OCI-LY3 (cell line): ENCODE measurements around the gene MMUT.

Experiments
- H2AFZ ChIP-seq: fragments of 200-600, 300-600 bp; shearing (Covaris generic); 2 replicates; pipeline ENCODE4 v1.6.0; 2014; ENCODE audit warnings: antibody characterized with exemption, low read depth, low read length
- H3K27ac ChIP-seq: fragments of 200-600, 300-600 bp; sonication (generic); 2 replicates; pipeline ENCODE4 v1.5.1; 2014; ENCODE audit warnings: mild to moderate bottlenecking, low read length, moderate library complexity, mixed read lengths
- H3K27me3 ChIP-seq: fragments of 200-600, 300-600 bp; sonication (generic); 2 replicates; pipeline ENCODE4 v1.6.1; 2014; ENCODE audit warnings: low read depth, low read length, mixed read lengths
- H3K36me3 ChIP-seq: fragments of 200-600, 300-600 bp; sonication (generic); replicated peaks from 2 replicates; pipeline ENCODE3; 2014; ENCODE audit warnings: low read depth, low read length, mixed read lengths
- H3K4me1 ChIP-seq: fragments of 300-600, 200-600 bp; sonication (generic); 2 replicates; pipeline ENCODE4 v1.6.1; 2014; ENCODE audit warnings: low read length, mixed read lengths
- H3K4me2 ChIP-seq: fragments of 200-600, 300-600 bp; sonication (generic); 2 replicates; pipeline ENCODE4 v1.6.1; 2014; ENCODE audit warnings: low read length, mixed read lengths
- H3K4me3 ChIP-seq: fragments of 300-600, 200-600 bp; sonication (generic); 2 replicates; pipeline ENCODE4 v1.5.1; 2014; ENCODE audit warnings: antibody characterized with exemption, mild to moderate bottlenecking, low read length, moderate library complexity
- H3K79me2 ChIP-seq: fragments of 300-600, 200-600 bp; shearing (Covaris generic); 2 replicates; pipeline ENCODE4 v1.6.1; 2014; ENCODE audit warnings: mild to moderate bottlenecking, low read length, mixed read lengths
- H3K9ac ChIP-seq: fragments of 300-600, 200-600 bp; shearing (Covaris generic); 2 replicates; pipeline ENCODE4 v1.6.0; 2014; ENCODE audit warnings: mild to moderate bottlenecking, low read length, moderate library complexity
- H3K9me3 ChIP-seq: fragments of 200-600, 300-600 bp; shearing (Covaris generic); 2 replicates; pipeline ENCODE4 v1.6.1; 2014; ENCODE audit warnings: low read length, mixed read lengths; ENCODE audit not compliant: insufficient read depth
- H4K20me1 ChIP-seq: fragments of 200-600, 300-600 bp; sonication (generic); 2 replicates; pipeline ENCODE4 v1.6.1; 2016; ENCODE audit warnings: low read length, mixed read lengths; ENCODE audit not compliant: insufficient read depth
- CTCF ChIP-seq: fragments of 200-600, 300-600 bp; sonication (generic); IDR thresholded peaks from 2 replicates; pipeline ENCODE4 v1.5.1; 2014; ENCODE audit warnings: antibody characterized with exemption, low read length, low read depth
- EZH2phosphoT487 ChIP-seq: fragments of 200-600 bp; shearing (Covaris generic); IDR thresholded peaks from 2 replicates; pipeline ENCODE4 v1.6.1; 2018; ENCODE audit warnings: antibody characterized with exemption, mixed run types, low read depth

The MMUT gene

GRCh38 chr6:49454787-49455709, 8.0 kb downstream of the MMUT start:
- Histone ChIP-seq H3K9ac (no peak overlapping the region), H3K79me2 (no peaks in the 10 kb centered on the region), H3K4me2 (no peak overlapping the region), H3K36me3 (peaks cover 13% of the 10 kb centered on the region), H2AFZ (no peak overlapping the region), H3K9me3 (no peaks in the 10 kb centered on the region), H4K20me1 (no peaks in the 10 kb centered on the region), H3K27ac (no peak overlapping the region), H3K27me3 (no peaks in the 10 kb centered on the region), H3K4me1 (peaks cover 8% of the 10 kb centered on the region; the same call in 1 of the 2 replicates), H3K4me3 (no peak overlapping the region)
- TF ChIP-seq CTCF (no peak), EZH2phosphoT487 (no peak)

- Histone ChIP-seq H3K79me2 (no peaks in the 10 kb centered on the region), H4K20me1 (no peaks in the 10 kb centered on the region), H3K4me1 (no peaks in the 10 kb centered on the region), H3K4me2 (no peak overlapping the region), H2AFZ (no peak overlapping the region), H3K27ac (no peak overlapping the region), H3K9ac (no peak overlapping the region), H3K4me3 (no peak overlapping the region), H3K9me3 (no peaks in the 10 kb centered on the region), H3K27me3 (no peaks in the 10 kb centered on the region), H3K36me3 (peaks cover 13% of the 10 kb centered on the region)
- peak; percentile 23; the same call in 1 of the 2 replicates for TF ChIP-seq CTCF
- TF ChIP-seq EZH2phosphoT487 = no peak
Measured at GRCh38 chr6:49453221-49453620, 9.8 kb downstream of the MMUT start.

GRCh38 chr6:49430866-49431265, 32.2 kb downstream of the MMUT start:
- no peaks in the 10 kb centered on the region for H3K79me2 ChIP-seq
- H3K36me3 ChIP-seq = peaks cover 4% of the 10 kb centered on the region
- H2AFZ ChIP-seq = no peak overlapping the region
- no peak for TF ChIP-seq CTCF
- TF ChIP-seq EZH2phosphoT487 = no peak
- no peaks in the 10 kb centered on the region for H3K9me3 ChIP-seq
- no peaks in the 10 kb centered on the region for H4K20me1 ChIP-seq
- H3K27ac ChIP-seq = no peak overlapping the region
- no peak overlapping the region for H3K9ac ChIP-seq
- no peak overlapping the region for H3K4me3 ChIP-seq
- H3K4me2 ChIP-seq = no peak overlapping the region
- H3K4me1 ChIP-seq = no peaks in the 10 kb centered on the region
- H3K27me3 ChIP-seq = no peaks in the 10 kb centered on the region

- Histone ChIP-seq H3K27me3 (no peaks in the 10 kb centered on the region), H3K79me2 (no peaks in the 10 kb centered on the region), H3K27ac (no peak overlapping the region), H4K20me1 (no peaks in the 10 kb centered on the region), H3K36me3 (peaks cover 2% of the 10 kb centered on the region), H3K9me3 (no peaks in the 10 kb centered on the region), H3K4me1 (no peaks in the 10 kb centered on the region), H2AFZ (no peak overlapping the region), H3K4me3 (no peak overlapping the region), H3K9ac (no peak overlapping the region), H3K4me2 (no peak overlapping the region)
- TF ChIP-seq CTCF (no peak), EZH2phosphoT487 (no peak)
Measured at GRCh38 chr6:49430187-49430586, 32.9 kb downstream of the MMUT start.
